Measurements from ENCODE around the gene MROH7. TPM values are rescaled to one million over a fixed set of nuclear protein-coding genes. Genes with fewer than 3 reads are reported as not detected.
"Not testable (repeated sequence)": the region's sequence is repeated elsewhere in the genome, so short reads cannot be mapped to it uniquely, and the experiment has no call there.

Gene MROH7
- total RNA-seq, 1 donor from 2014 or later, result 8.1 TPM

GRCh38 chr1:54608566-54609230, 32.9 kb upstream of the MROH7 start:
- ATAC-seq (peak; percentile 8), DNase-seq (ENCODE audit: low spot score) (no peak)
- intact Hi-C loops (cut with DNase I), result no loop called here

- intact Hi-C loops (cut with DNase I), result no loop called here
Observed at GRCh38 chr1:54609301-54609921, 32.2 kb upstream of the MROH7 start.

GRCh38 chr1:54610048-54610447, 31.5 kb upstream of the MROH7 start:
- DNase-seq (ENCODE audit: low spot score) (no peak), ATAC-seq (no peak)
- intact Hi-C loops (cut with DNase I), result no loop called here

More at GRCh38 chr1:54609301-54609921, 32.2 kb upstream of the MROH7 start:
- DNase-seq (ENCODE audit: low spot score) (no peak), ATAC-seq (peak; percentile 16)

DNA sequence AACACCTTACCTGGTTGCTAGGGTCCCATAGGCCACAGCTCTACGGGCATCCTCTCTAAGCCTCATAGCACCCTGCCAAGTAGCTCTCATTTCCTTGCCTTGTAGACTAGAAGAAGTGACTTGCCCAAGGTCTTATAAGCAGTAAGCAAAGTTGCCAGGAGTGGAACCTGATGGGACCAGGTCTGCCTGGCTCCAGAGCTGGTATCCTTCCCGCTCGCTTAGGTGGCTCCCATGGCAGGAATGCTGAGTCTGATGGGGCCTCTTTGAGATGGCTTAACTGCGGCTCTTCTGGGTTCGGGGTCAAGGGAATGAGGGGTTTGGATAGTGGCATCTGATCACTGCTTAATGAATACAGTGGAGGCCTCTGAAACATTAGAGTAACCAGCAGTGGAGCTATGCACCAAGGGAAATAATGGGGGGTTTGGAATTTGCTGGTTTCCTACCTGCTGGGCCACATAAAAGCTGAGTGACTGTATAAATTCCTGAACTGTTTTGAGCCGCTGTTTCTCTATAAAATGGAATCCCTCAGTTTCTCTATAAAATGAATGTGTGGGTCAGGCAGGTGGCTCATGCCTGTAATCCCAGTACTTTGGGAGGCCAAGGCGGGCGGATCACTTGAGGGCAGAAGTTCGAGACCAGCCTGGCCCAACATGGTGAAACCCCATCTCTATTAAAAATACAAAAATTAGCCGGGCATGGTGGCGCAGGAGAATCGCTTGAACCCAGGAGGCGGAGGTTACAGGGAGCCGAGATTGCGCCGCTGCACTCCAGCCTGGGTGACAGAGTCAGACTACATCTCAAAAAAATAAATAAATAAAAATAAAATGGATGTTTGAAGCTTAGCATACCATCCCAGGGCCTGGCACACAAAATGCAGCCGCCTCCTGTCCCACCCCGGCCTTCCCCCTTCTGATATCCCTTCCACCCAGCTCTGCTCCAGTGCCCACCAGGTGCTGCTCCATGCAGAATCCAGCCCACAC, 30.7 kb upstream of the MROH7 start:
- intact Hi-C loops (cut with DNase I), result no loop called here
- DNase-seq (ENCODE audit: low spot score), result no peak
- no peak for ATAC-seq

- intact Hi-C loops (cut with DNase I), result no loop called here
- no peak for ATAC-seq
- no peak for DNase-seq (ENCODE audit: low spot score)
Observed at GRCh38 chr1:54611621-54612020, 30.0 kb upstream of the MROH7 start.

DNA sequence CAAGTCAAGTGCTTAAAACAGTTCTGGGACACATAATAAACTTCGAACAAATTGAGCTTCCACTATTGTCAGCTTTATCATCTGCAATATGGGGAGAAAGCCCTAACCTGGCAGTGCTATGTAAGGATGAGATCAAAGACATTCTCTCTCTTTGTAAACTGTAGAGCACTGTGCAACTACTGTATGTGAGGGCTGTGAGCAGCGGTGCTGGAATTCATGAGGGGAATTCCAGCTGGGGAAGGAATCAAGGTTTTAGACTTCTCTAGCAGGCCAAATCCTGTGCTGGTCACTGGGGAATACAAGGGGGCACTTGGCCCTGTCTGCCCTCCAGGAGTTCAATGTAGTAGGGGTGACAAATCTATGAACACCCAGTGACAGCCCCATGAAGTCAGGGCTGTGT, 27.6 kb upstream of the MROH7 start:
- intact Hi-C loops (cut with DNase I), result no loop called here
- no peak for DNase-seq (ENCODE audit: low spot score)
- no peak for ATAC-seq

DNA sequence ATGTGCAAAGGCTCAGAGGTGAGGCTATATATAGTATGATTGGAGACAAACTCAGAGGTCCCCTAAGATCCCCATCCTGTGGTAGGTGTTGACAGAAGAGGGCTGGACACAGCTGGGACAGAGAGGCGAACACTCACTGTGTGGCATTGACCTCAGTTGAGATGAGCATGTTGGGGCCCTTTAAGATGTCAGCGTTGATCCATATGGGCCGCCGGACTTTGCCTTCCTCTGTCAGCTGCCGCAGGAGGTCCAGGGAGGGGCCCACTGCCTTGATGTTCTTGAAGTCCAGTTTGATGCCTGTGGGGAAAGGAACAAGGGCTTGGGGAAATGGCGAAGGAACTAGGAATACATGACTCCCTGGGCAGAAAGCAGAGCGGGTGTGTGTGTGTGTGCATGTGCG, 27.0 kb upstream of the MROH7 start:
- ATAC-seq, result no peak
- no peak for DNase-seq (ENCODE audit: low spot score)
- intact Hi-C loops (cut with DNase I), result no loop called here

DNA sequence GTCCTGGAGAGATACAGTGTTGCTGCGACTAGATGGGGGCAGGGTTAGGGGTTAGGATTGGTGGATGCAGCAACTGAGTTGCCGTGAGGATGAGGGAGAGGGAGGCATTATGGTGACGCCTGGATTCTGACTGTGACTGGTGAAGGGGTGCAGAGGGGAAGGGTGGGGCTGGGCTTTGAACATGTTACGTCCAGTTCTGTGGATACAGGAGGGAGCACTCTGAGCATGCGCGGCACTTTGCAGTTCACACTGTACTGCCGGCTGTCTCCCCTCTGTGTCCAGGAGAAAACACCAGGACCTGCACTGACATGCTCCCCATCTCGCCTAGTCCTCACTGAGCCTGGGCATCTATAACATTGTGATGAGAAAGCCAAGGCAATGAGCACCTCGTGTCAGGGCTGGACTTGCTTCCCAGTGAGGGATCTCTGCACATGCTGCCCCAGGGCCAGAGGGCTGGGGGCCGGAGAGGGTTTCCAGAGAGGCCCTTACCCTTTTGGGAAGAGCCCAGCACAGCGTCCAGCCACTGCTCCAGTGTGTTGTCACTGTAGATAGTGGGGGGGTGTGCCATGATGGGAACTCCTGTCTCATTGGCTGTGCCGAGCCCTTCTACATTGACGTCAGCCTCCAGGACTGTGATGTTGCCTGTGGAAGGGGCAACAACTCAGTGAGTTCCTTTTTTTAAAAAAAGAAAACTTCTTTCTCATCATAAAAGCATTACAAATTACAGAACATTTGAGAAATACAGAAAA, 25.9 kb upstream of the MROH7 start:
- DNase-seq (ENCODE audit: low spot score), result no peak
- intact Hi-C loops (cut with DNase I), result no loop called here
- ATAC-seq, result no peak

DNA sequence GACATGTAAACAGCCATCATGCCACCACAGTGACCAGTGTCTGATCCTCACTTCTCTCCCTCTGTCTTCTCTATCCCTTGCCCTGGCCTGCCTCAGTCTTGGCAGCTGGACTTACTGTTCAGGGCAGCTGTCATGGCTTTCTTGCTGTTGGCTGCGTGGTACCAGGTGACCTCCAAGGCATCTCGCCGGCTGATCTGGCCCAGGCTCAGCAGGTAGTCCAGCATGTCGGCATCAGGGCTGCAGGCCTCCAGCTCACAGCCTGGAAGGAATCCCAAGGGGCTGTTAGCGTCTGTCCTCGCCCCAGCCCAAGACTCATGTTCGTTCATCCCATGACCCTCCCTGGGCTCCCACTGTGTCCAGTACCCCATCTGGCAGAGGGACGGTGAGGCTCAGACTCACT, 21.8 kb upstream of the MROH7 start:
- intact Hi-C loops (cut with DNase I), result loop anchor here (1.0 kb wide), 1 partner anchor 41 kb away; no protein-coding TSS in a partner anchor
- DNase-seq (ENCODE audit: low spot score) (no peak), ATAC-seq (no peak)

GRCh38 chr1:54623216-54624007, 18.2 kb upstream of the MROH7 start, which contains the start of gene FAM151A:
Gene FAM151A, minus strand, starts transcription at chr1:54623525. Its CDS starts 130 bp downstream, at chr1:54623395.
- ATAC-seq (no peak), DNase-seq (ENCODE audit: low spot score) (no peak)
- intact Hi-C loops (cut with DNase I), result no loop called here

DNA sequence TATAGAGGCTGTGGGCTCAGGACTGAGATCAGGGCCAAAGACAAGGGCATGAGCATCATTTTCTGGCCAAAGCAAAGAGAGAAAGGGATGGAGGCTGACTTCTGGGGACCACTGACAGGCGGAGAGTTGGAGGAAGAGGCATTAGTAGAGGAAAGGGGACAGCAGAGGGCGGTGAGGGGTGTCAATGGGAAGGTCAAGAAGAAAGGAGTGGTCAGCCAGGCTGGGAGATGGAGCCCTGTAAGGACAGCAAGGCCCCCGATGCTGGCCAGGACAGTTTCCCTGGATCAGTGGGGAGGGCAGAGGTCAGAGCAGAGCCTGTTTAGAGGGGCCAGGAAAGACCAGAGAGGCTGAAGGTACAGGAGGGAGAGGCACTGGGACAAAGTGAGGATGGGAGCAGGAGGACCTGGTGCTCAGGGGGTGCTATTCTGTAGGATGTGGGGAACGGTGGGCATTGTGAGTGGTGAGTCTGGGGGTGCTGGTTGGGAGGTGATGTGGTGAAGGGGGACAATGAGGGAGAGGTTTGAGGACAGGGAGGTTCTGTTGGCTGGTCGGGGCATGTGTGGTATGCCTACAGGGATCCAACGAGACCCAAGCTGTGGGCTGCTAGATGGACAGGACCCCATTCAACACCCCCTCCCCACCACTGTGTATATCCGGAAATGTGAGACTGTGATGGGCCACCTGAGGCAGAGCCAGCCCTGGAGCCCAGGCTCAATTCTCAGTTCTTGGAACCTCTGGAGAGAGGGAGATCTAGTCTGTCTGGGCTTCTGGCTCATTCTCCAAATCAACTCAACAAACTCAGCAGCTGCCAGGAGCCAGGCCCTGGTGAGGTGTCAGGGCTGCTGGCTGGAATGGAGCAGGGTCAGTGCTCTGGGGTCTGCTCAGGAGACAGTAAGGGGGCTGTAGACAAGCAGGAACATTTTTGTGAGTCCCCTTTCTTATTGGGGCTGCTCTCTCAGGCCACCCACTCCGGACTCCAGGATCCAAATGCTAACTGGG, 16.8 kb upstream of the MROH7 start:
- DNase-seq (ENCODE audit: low spot score) (no peak), ATAC-seq (no peak)
- intact Hi-C loops (cut with DNase I), result no loop called here

GRCh38 chr1:54627196-54627595, 14.4 kb upstream of the MROH7 start:
- intact Hi-C loops (cut with DNase I), result no loop called here
- DNase-seq (ENCODE audit: low spot score) (no peak), ATAC-seq (no peak)

DNA sequence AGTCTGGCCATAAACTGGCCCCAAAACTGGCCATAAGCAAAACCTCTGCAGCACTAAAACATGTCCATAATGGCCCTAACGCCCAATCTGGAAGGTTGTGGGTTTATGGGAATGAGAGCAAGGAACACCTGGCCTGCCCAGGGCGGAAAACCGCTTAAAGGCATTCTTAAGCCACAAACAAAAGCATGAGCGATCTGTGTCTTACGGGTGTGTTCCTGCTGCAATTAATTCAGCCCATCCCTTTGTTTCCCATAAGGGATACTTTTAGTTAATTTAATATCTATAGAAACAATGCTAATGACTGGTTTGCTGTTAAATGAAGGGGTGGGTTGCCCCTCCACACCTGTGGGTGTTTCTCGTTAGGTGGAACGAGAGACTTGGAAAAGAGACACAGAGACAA, 5.8 kb upstream of the MROH7 start:
- intact Hi-C loops (cut with DNase I); DNase-seq (ENCODE audit: low spot score); ATAC-seq: not testable (repeated sequence)

DNA sequence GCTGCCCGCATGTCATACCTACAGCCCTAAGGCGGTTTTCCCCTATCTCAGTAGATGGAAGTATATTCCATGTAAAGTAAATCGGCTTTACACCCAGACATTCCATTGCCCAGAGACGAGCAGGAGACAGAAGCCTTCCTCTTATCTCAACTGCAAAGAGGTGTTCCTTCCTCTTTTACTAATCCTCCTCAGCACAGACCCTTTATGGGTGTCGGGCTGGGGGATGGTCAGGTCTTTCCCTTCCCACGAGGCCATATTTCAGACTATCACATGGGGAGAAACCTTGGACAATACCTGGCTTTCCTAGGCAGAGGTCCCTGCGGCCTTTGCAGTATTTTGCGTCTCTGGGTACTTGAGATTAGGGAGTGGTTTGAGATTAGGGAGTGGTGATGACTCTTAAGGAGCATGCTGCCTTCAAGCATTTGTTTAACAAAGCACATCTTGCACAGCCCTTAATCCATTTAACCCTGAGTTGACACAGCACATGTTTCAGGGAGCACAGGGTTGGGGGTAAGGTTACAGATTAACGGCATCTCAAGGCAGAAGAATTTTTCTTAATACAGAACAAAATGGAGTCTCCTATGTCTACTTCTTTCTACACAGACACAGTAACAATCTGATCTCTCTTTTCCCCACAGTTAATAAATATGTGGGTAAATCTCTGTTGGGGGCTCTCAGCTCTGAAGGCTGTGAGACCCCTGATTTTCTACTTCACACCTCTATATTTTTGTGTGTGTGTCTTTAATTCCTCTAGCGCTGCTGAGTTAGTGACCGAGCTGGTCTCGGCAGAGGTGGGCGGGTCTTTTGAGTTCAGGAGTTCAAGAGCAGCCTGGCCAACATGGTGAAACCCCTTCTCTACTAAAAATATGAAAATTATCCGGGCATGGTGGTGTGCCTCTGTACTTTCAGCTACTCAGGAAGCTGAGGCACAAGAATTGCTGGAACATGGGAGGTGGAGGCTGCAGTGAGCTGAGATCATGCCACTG, 4.8 kb upstream of the MROH7 start:
- ATAC-seq; DNase-seq (ENCODE audit: low spot score); intact Hi-C loops (cut with DNase I): not testable (repeated sequence)

DNA sequence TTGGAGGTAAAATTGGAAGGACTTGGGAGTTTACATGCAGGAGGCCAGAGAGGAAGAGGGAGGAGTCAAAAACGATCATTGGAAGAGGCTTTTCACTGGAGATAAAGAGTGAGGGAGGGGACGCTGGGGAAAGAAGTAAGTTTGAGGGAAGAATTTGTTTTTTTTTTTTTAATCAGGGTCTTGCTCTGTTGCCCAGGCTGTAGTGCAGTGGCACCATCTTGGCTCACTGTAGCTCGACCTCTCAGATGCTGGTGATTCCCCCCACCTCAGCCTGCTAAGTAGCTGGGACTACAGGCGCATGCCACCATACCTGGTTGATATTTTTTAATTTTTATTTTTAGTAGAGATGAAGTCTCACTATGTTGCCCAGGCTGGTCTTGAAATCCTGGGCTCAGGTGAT, 1.2 kb upstream of the MROH7 start:
- DNase-seq (ENCODE audit: low spot score), result no peak
- intact Hi-C loops (cut with DNase I), result loop anchor here (1.0 kb wide), 1 partner anchor 65 kb away; no protein-coding TSS in a partner anchor
- no peak for ATAC-seq

DNA sequence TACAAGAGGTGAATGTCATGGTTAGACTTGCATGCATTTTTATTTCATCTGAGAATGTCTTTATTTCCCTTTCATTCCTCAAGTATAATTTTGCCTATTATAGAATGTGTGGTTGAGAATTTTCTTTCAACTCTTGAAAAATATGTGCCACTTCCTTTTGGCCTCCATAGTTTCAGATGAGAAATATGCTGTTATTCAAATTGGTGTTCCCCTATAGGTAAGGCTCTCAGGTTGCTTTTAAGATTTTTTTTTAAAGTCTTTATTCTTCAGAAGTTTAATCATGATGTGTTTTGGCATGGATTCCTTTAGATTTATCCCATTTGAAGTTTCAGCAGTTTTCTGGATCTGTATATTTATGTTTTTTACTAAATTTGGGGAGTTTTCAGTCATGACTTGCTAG, 2.1 kb downstream of the MROH7 start:
- ATAC-seq (no peak), DNase-seq (ENCODE audit: low spot score) (no peak)
- intact Hi-C loops (cut with DNase I), result no loop called here

All from sciatic nerve (tissue), 2 donors.